ENCODE results near the gene SLC35D1. TPM values are rescaled to one million over a fixed set of nuclear protein-coding genes. Genes with fewer than 3 reads are reported as not detected.

The SLC35D1 gene
- total and polyA plus RNA-seq, 2 donors (not counting 1 experiment from before 2014, with no cell fraction given), result 19.3 to 20.3 TPM

DNA sequence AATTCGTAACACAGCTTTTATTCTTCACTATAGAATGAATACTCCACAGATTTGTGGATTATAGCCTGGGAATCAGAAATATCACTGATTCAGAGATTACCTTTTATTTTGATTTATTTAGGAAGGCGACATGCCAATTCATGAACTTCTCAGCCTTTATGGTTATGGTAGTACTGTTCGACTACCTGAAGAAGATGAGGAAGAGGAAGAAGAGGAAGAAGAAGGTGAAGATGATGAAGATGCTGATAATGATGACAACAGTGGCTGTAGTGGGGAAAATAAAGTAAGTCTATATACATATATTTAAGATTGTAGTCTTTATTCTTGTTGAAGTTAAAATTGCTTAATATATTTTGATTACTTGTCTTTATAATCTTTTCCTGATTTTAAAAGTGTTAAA is 96.0 kb downstream of the SLC35D1 start:
- H3K9ac ChIP-seq (ENCODE audit: insufficient read depth, low read length), result no peak overlapping the region
- DNase-seq (ENCODE audit: low read depth in 2 of 2), result no peak
- H3K27ac ChIP-seq (ENCODE audit: insufficient read depth, low read length), result no peak overlapping the region
- no peaks in the 10 kb centered on the region for H3K9me3 ChIP-seq (ENCODE audit: control insufficient read depth, insufficient read depth, low read depth, low read length)
- no peaks in the 10 kb centered on the region for H3K27me3 ChIP-seq (ENCODE audit: control insufficient read depth, insufficient read depth, low read length)
- H3K36me3 ChIP-seq (ENCODE audit: control insufficient read depth, insufficient read depth, low read length), result peaks cover 5% of the 10 kb centered on the region
- H3K79me2 ChIP-seq (ENCODE audit: control insufficient read depth, insufficient read depth, low read length), result peaks cover 14% of the 10 kb centered on the region
- no peaks in the 10 kb centered on the region for H4K20me1 ChIP-seq (ENCODE audit: control insufficient read depth, extremely low read depth, insufficient read depth, low read length)
- H3K4me2 ChIP-seq (ENCODE audit: extremely low read depth, insufficient read depth, low read length), result no peak overlapping the region
- no peaks in the 10 kb centered on the region for H3K4me1 ChIP-seq (ENCODE audit: control insufficient read depth, extremely low read depth, insufficient read depth, low read length)
- H2AFZ ChIP-seq (ENCODE audit: low read length), result no peak overlapping the region
- no peak overlapping the region for H3K4me3 ChIP-seq (replicated peaks in 1 of 4; ENCODE audit: control extremely low read depth in 1 of 4, insufficient read depth in 1 of 4, low read depth in 3 of 4, low read length in 4 of 4)
- TF ChIP-seq EZH2 (IDR thresholded peaks at IDR 0.05; ENCODE audit: low read length, missing control alignments), result no peak
- TF ChIP-seq, protein P1, sequence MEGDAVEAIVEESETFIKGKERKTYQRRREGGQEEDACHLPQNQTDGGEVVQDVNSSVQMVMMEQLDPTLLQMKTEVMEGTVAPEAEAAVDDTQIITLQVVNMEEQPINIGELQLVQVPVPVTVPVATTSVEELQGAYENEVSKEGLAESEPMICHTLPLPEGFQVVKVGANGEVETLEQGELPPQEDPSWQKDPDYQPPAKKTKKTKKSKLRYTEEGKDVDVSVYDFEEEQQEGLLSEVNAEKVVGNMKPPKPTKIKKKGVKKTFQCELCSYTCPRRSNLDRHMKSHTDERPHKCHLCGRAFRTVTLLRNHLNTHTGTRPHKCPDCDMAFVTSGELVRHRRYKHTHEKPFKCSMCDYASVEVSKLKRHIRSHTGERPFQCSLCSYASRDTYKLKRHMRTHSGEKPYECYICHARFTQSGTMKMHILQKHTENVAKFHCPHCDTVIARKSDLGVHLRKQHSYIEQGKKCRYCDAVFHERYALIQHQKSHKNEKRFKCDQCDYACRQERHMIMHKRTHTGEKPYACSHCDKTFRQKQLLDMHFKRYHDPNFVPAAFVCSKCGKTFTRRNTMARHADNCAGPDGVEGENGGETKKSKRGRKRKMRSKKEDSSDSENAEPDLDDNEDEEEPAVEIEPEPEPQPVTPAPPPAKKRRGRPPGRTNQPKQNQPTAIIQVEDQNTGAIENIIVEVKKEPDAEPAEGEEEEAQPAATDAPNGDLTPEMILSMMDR (conservative IDR thresholded peaks at IDR 0.05 in 1 of 2, IDR thresholded peaks at IDR 0.05 in 1 of 2; ENCODE audit: low read depth in 1 of 2, low read length in 2 of 2), result no peak

DNA sequence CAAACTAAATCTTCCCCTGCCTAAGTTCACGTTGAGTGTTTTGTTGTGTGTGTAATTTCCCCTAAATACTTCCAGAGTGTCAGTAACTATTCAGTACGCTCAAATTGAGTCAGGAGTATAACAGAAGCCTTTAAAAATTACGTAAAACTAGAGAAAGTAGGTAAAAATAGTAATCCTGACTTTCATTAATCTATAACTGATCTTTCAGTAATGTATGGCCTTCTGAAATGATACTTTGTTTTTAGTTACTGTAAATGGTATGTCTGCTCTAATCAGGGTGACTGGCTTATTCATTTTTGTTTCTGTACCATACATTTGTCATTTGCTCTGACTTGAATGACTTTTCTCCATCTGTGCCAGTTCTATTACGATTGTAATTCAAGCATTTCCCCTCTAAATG is 99.7 kb downstream of the SLC35D1 start:
- no peak for DNase-seq (ENCODE audit: low read depth in 2 of 2)
- H2AFZ ChIP-seq (ENCODE audit: low read length), result no peak overlapping the region
- no peak overlapping the region for H3K4me2 ChIP-seq (ENCODE audit: extremely low read depth, insufficient read depth, low read length)
- no peaks in the 10 kb centered on the region for H4K20me1 ChIP-seq (ENCODE audit: control insufficient read depth, extremely low read depth, insufficient read depth, low read length)
- no peaks in the 10 kb centered on the region for H3K4me1 ChIP-seq (ENCODE audit: control insufficient read depth, extremely low read depth, insufficient read depth, low read length)
- no peaks in the 10 kb centered on the region for H3K9me3 ChIP-seq (ENCODE audit: control insufficient read depth, insufficient read depth, low read depth, low read length)
- H3K9ac ChIP-seq (ENCODE audit: insufficient read depth, low read length), result no peak overlapping the region
- TF ChIP-seq, protein P1 (conservative IDR thresholded peaks at IDR 0.05 in 1 of 2, IDR thresholded peaks at IDR 0.05 in 1 of 2; ENCODE audit: low read depth in 1 of 2, low read length in 2 of 2), result no peak
- TF ChIP-seq EZH2 (IDR thresholded peaks at IDR 0.05; ENCODE audit: low read length, missing control alignments), result no peak
- H3K27ac ChIP-seq (ENCODE audit: insufficient read depth, low read length), result no peak overlapping the region
- H3K79me2 ChIP-seq (ENCODE audit: control insufficient read depth, insufficient read depth, low read length), result peaks cover 23% of the 10 kb centered on the region
- H3K27me3 ChIP-seq (ENCODE audit: control insufficient read depth, insufficient read depth, low read length), result no peaks in the 10 kb centered on the region
- H3K36me3 ChIP-seq (ENCODE audit: control insufficient read depth, insufficient read depth, low read length), result no peaks in the 10 kb centered on the region
- no peak overlapping the region for H3K4me3 ChIP-seq (replicated peaks in 1 of 4; ENCODE audit: control extremely low read depth in 1 of 4, insufficient read depth in 1 of 4, low read depth in 3 of 4, low read length in 4 of 4)

DNA sequence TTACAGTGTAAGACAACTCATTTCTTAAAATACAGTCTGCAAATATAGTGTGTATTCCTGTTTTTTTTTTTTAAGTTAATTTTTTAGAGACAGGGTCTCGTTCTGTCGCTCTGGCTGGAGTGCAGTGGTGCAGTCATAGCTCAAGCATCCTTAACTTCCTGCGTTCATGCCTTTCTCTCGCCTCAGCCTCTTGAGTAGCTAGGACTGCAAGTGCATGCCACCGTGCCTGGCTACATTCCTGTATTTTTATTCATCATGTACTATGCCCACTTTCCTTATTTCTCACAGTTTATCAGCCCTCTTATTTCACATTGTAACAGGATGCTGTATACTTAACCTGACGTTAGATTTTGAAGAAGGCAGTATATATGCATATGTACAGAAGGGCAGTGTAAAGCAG is 102.4 kb downstream of the SLC35D1 start:
- Histone ChIP-seq H3K9me3 (ENCODE audit: control insufficient read depth, insufficient read depth, low read depth, low read length) (no peaks in the 10 kb centered on the region), H2AFZ (ENCODE audit: low read length) (no peak overlapping the region), H3K4me3 (replicated peaks in 1 of 4; ENCODE audit: control extremely low read depth in 1 of 4, insufficient read depth in 1 of 4, low read depth in 3 of 4, low read length in 4 of 4) (no peak overlapping the region), H4K20me1 (ENCODE audit: control insufficient read depth, extremely low read depth, insufficient read depth, low read length) (no peaks in the 10 kb centered on the region), H3K36me3 (ENCODE audit: control insufficient read depth, insufficient read depth, low read length) (peaks cover 2% of the 10 kb centered on the region), H3K4me2 (ENCODE audit: extremely low read depth, insufficient read depth, low read length) (no peak overlapping the region), H3K79me2 (ENCODE audit: control insufficient read depth, insufficient read depth, low read length) (peaks cover 33% of the 10 kb centered on the region), H3K9ac (ENCODE audit: insufficient read depth, low read length) (no peak overlapping the region), H3K4me1 (ENCODE audit: control insufficient read depth, extremely low read depth, insufficient read depth, low read length) (no peaks in the 10 kb centered on the region), H3K27ac (ENCODE audit: insufficient read depth, low read length) (no peak overlapping the region), H3K27me3 (ENCODE audit: control insufficient read depth, insufficient read depth, low read length) (no peaks in the 10 kb centered on the region)
- TF ChIP-seq EZH2 (IDR thresholded peaks at IDR 0.05; ENCODE audit: low read length, missing control alignments), result no peak
- TF ChIP-seq, protein P1 (conservative IDR thresholded peaks at IDR 0.05 in 1 of 2, IDR thresholded peaks at IDR 0.05 in 1 of 2; ENCODE audit: low read depth in 1 of 2, low read length in 2 of 2), result no peak
- DNase-seq (ENCODE audit: low read depth in 2 of 2), result peak; percentile 25 to 95

Other genes starting within 250 kb of the SLC35D1 start
- gene DNAI4, start 129.3 kb downstream of the SLC35D1 start, total RNA-seq, result 10.8 and 12.1 TPM in 2 replicates
- 1.6 and 2.0 TPM in 2 replicates for gene DNAI4, start 129.3 kb downstream of the SLC35D1 start, polyA plus RNA-seq
- gene MIER1, start 129.2 kb downstream of the SLC35D1 start, total RNA-seq, result 35.5 and 35.7 TPM in 2 replicates
- 23.1 and 31.3 TPM in 2 replicates for gene MIER1, start 129.2 kb downstream of the SLC35D1 start, polyA plus RNA-seq
- not detected in 2 replicates for gene C1orf141, start 80.8 kb upstream of the SLC35D1 start, total RNA-seq
- not detected in 2 replicates for gene C1orf141, start 80.8 kb upstream of the SLC35D1 start, polyA plus RNA-seq
- gene IL23R, start 112.3 kb upstream of the SLC35D1 start, total RNA-seq, result not detected in 2 replicates
- not detected in 2 replicates for gene IL23R, start 112.3 kb upstream of the SLC35D1 start, polyA plus RNA-seq